Muscle layer of colon (tissue), 2 donors: Measurements from ENCODE around the gene TBC1D22A.
"Not testable (repeated sequence)": the region's sequence is repeated elsewhere in the genome, so short reads cannot be mapped to it uniquely, and the experiment has no call there.

ENCODE experiments used
- H3K27ac ChIP-seq: one replicate; pipeline ENCODE4 v1.7.0; 2013; ENCODE audit warnings: low read depth, mild to moderate bottlenecking, low read length, moderate library complexity
- H3K27me3 ChIP-seq, 2 donors: one replicate each; pipeline ENCODE4 v1.7.0; 2013; ENCODE audit warnings: low read length in 2 of 2, mild to moderate bottlenecking in 2 of 2; ENCODE audit not compliant: insufficient read depth in 2 of 2, control insufficient read depth in 1 of 2
- H3K36me3 ChIP-seq: one replicate; pipeline ENCODE4 v1.7.0; 2013; ENCODE audit warnings: mild to moderate bottlenecking, low read length; ENCODE audit not compliant: insufficient read depth
- H3K4me1 ChIP-seq: one replicate; pipeline ENCODE4 v1.7.0; 2013; ENCODE audit warnings: mild to moderate bottlenecking, low read length; ENCODE audit not compliant: insufficient read depth
- H3K4me3 ChIP-seq, 2 donors: one replicate each; pipeline ENCODE4 v1.7.0; 2013; ENCODE audit warnings: low read length in 2 of 2, low read depth in 1 of 2, mild to moderate bottlenecking in 1 of 2, moderate library complexity in 1 of 2
- H3K9ac ChIP-seq: one replicate; pipeline ENCODE4 v1.7.0; 2013; ENCODE audit warnings: low read length
- H3K9me3 ChIP-seq: one replicate; pipeline ENCODE4 v1.7.0; 2013; ENCODE audit warnings: mild to moderate bottlenecking, low read length
- donor health status: abdominal sarcoma.
- donor health status: Adenocarcinoma of cecum.

Gene TBC1D22A

DNA sequence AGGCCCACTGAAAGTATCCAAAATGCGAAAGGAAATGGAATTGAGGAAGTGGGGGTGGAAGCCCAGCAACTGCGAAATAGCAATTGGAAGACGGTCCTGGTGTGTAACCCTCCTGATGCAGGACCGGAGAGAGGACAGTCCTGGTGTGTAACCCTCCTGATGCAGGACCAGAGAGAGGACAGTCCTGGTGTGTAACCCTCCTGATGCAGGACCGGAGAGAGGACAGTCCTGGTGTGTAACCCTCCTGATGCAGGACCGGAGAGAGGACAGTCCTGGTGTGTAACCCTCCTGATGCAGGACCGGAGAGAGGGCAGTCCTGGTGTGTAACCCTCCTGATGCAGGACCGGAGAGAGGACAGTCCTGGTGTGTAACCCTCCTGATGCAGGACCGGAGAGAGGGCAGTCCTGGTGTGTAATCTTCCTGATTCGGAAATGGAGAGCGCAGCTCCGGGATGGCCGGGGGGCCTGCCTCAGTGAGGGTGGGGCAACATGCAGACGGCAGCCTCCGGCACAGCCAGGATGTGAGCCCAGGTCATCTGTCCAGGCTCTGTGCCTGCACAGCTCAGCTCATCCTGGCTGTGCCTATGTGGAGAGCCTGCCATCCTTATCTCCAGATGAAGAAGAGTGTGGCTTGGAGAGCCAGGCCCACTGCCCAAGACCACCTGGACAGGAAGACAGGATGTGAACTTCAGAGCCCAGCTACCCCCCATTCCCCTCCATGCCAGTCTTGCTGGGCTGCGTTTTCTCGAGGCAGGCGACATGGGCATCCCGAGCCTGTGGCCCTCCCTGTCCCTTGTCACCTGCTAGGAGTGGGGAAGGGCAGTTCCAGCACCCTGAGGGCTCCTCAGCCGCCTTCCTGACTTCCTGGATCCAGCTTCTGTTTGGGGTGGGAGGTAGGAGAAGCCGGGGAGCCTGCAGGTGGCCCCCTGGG lies 408.3 kb downstream of the TBC1D22A start:
- H3K27ac ChIP-seq, H3K36me3 ChIP-seq, H3K9me3 ChIP-seq: not testable (repeated sequence)

DNA sequence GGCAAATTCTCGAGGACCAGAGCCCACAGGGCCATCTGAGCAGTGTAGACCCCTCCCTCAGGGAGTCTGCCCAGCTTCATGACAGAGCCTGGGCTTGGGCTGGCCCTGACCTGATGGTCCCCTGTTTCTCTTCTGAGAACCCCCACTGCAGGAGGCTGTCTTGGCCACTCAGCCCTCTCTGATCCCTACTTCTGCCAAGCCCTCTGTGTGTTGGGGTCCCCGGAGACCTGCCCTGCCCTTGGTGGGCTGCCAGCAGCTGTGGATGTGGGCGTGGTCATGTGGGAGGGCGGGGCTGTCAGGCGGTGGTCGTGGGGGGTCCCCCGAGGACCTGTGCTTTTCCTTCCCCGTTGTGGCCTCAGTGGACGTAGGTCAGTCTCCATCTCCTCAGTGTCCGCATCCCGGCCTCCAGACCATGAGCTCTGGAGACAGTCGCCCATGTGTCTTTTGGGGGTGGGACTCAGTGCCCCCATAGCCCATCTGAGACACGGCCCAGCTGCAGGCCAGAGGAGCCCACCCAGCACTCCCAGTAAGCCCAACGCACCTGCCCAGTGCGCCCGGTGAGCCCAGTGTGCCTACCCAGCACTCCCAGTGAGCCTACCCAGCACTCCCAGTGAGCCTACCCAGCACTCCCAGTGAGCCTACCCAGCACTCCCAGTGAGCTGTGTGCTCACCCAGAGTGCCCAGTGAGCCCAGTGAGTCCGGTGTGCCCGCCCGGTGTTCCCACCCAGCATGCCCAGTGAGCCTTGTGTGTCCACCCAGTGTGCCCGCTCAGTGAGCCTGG lies 409.2 kb downstream of the TBC1D22A start:
- no peaks in the 10 kb centered on the region for H3K36me3 ChIP-seq
- H3K9ac ChIP-seq, result no peak overlapping the region
- H3K4me3 ChIP-seq, result no peak overlapping the region
- H3K27ac ChIP-seq, result no peak overlapping the region
- no peaks in the 10 kb centered on the region for H3K27me3 ChIP-seq
- H3K9me3 ChIP-seq, result no peaks in the 10 kb centered on the region
- H3K4me1 ChIP-seq, result no peaks in the 10 kb centered on the region

More for the DNA sequence above, 408.3 kb downstream of the TBC1D22A start:
- not testable (repeated sequence) for H3K9ac ChIP-seq, H3K27me3 ChIP-seq, H3K4me1 ChIP-seq, H3K4me3 ChIP-seq

DNA sequence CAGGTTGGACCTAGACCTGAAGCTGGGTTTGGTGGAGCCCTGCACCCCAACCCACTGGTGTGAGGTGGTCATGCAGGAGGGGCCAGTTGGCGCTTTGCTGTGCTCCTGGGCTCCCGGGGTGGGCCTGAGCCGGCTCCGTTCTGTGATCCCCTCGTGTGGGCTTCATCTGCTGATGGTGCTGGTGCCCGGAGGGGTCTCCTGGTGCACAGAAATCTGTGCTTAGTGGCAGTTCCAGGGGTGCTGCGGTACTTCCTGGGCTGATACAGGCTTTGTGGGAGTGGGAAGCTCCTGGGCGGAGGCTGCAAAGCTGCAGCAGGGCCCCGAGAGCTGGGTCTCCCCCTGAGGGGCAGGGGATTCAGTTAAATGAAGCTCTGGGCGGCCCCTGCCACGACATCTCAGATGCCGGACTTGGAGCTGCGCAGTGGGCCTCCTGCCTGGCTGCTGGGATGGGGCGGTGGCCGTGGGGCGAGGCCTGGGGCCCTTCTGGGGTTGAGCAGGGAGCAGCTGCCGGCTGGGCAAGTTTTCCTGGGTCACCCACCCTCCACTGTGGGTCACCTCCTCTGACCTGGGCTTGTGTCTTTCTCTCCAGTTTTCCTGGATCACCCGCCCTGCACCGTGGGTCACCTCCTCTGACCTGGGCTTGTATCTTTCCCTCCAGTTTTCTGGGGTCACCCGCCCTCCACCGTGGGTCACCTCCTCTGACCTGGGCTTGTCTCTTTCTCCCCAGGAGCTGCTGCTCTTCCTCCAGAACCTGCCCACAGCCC lies 410.5 kb downstream of the TBC1D22A start:
- no peaks in the 10 kb centered on the region for H3K36me3 ChIP-seq
- no peak overlapping the region for H3K9ac ChIP-seq
- no peaks in the 10 kb centered on the region for H3K27me3 ChIP-seq
- no peaks in the 10 kb centered on the region for H3K9me3 ChIP-seq
- H3K4me3 ChIP-seq, result no peak overlapping the region
- no peak overlapping the region for H3K27ac ChIP-seq
- H3K4me1 ChIP-seq, result no peaks in the 10 kb centered on the region

DNA sequence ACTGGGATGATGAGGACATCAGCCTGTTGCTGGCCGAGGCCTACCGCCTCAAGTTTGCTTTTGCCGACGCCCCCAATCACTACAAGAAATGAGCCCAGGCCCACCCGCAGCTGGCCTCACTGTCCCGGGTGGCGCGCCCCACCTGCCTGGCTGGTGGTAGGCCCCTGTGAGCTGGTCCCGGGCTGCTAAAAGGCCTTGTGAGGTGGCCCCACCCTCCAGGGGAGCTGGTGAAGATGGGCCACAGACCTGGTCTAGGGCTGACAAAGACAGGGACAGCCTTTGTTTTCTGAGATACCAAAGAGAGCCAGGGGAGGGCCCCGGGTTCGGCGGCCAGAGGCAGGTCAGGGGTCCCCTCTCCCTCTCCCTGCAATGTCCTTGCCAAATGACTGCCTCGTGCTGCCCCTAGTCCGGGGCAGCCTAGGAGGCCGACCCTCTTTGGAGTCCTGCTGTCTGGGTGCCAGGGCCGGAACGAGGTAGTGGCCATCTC lies 411.1 kb downstream of the TBC1D22A start:
- Histone ChIP-seq H3K27me3 (no peaks in the 10 kb centered on the region), H3K4me3 (no peak overlapping the region), H3K27ac (no peak overlapping the region), H3K9me3 (no peaks in the 10 kb centered on the region), H3K9ac (no peak overlapping the region), H3K36me3 (no peaks in the 10 kb centered on the region), H3K4me1 (no peaks in the 10 kb centered on the region)

DNA sequence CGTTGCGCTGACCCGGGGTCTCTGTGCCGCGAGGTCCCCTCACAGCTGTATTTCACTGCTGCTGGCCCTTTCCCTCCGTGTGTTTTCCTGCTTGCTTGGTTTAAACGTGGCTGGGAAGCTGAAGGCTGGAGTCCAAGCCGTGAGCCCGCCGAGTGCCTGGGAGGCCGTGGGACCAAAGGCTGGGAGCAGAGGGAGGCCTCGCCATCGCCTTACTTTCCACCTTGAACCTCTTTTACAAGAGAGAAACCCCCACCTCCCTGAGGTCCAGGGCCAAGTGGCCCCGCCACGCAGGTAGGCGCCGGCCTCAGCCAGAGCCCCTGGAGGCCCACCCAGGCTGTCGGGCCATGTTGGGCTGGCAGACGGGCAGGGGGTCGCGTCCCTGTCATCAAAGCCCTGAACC lies 411.6 kb downstream of the TBC1D22A start:
- H3K27me3 ChIP-seq, result no peaks in the 10 kb centered on the region
- no peaks in the 10 kb centered on the region for H3K36me3 ChIP-seq
- no peaks in the 10 kb centered on the region for H3K9me3 ChIP-seq
- H3K4me3 ChIP-seq, result no peak overlapping the region
- H3K9ac ChIP-seq, result no peak overlapping the region
- H3K27ac ChIP-seq, result no peak overlapping the region
- H3K4me1 ChIP-seq, result no peaks in the 10 kb centered on the region

DNA sequence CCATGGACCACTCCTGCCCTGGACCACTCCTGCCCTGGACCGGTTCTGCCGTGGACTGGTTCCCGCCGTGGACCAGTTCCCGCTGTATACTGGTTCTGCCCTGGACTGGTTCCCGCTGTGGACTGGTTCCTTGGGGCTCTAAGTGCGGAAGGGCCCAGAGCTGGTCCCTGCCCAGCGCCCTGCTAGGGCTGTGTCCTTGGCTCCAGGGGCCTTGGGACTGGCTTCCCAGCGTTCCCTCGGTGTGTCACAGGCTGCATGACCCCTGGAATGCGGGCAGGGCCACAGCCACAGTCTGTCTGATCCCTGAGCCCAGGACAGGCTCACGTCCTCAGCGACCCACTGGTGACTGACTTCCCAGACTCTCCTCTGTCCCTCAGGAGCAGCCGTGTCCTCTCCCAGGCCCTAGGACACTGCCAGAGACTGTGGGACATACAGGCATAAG lies 412.2 kb downstream of the TBC1D22A start:
- Histone ChIP-seq H3K9me3 (no peaks in the 10 kb centered on the region), H3K4me1 (no peaks in the 10 kb centered on the region), H3K27me3 (no peaks in the 10 kb centered on the region), H3K27ac (no peak overlapping the region), H3K9ac (no peak overlapping the region), H3K4me3 (no peak overlapping the region), H3K36me3 (no peaks in the 10 kb centered on the region)

DNA sequence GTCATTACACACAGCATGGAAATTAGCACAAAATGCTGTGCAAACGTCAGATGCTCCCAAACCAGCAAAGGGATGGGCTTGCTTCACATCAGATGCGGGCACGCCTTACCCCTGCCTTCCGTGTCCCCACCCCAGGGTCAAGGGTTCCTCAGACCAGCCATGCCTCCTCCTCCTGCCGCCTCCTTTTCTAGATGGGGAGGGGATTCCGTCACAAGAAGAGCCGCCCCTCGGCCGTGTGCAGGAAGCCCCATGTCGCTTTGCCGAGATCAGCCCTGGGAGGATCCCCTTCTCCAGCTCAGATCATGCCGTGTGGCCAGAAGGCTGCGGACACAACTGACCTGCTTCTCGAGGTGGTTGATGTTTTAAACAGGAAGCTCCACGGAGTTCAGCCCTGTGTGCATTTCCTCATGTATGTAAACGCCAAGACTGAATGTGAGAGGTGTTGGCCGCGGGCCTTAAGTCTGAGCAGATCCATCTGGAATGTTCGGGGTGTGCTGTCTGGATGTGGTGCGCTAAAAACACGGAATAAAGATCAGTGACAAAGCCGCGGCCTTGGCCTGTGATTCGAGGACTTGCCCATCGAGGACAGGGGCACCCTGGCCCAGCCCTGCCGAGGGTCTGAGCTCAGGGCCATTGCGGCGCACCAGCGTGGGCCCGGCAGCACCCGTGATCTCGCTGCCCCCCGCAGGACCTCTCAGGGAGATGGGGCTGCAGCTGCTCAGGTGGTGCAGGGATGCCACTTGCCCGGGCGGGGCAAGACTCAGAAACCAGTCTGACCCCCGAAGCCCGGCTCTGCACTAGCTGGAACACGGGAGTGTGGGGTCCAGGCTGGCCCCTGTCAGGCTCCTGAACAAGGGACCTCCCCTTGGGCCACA lies 412.9 kb downstream of the TBC1D22A start:
- Histone ChIP-seq H3K27me3 (no peaks in the 10 kb centered on the region), H3K9me3 (no peaks in the 10 kb centered on the region), H3K27ac (no peak overlapping the region), H3K9ac (no peak overlapping the region), H3K36me3 (no peaks in the 10 kb centered on the region), H3K4me1 (no peaks in the 10 kb centered on the region), H3K4me3 (no peak overlapping the region)

DNA sequence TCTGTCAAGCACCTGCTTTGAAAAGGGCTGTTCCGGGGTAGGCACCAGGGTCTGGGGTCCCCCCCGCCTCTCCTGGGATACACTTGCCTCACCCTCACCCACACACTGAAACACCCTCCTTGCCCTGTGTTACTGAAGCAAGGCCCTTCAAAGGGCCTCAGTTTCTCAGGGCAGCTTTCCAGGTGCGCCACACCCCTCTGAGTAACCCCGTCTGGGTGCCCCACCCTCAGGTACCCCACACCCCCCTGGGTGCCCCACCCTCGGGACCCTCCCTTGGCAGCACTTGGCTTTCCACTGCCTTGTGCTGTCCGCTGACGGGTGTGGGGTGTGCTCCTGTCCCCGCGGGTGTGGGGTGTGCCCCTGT lies 413.6 kb downstream of the TBC1D22A start:
- H3K27me3 ChIP-seq, result no peaks in the 10 kb centered on the region
- H3K9me3 ChIP-seq, result no peaks in the 10 kb centered on the region
- H3K4me1 ChIP-seq, result no peaks in the 10 kb centered on the region
- H3K4me3 ChIP-seq, result no peak overlapping the region
- H3K36me3 ChIP-seq, result no peaks in the 10 kb centered on the region
- H3K9ac ChIP-seq, result no peak overlapping the region
- no peak overlapping the region for H3K27ac ChIP-seq

DNA sequence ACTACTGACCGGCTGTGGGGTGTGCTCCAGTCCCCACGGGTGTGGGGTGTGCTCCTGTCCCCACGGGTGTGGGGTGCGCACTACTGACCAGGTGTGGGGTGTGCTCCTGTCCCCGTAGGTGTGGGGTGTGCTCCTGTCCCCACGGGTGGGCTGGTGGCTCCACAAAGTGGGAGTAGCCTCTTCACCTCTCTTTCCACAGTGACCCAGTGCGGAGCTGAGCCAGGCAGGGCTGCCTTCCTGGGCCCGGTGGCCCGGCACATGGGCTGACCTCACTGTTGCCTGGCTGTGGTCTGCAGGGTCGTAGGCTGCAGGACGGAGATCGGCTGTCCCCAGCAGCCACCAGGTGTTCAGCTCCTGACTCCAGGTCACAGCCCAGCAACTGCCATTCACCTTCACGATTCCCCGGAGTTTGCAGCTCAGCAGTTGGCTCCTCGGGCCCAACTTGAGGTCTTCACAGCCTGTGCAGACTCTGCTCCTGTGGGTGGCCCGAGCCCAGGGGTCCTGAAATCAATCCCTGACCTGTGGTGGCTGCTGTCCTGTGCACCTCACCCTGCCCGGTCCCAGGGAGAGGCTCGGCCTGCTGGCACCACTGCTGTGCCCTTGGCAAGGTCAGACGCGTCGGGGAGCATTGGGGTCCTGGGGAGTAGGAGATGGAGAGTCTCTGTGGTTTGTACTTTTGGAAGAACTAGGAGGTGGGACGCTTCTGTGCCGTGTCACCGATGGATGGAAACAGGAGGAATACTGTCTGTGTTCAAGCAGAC lies 414.3 kb downstream of the TBC1D22A start:
- no peak overlapping the region for H3K4me3 ChIP-seq
- H3K36me3 ChIP-seq, result no peaks in the 10 kb centered on the region
- no peak overlapping the region for H3K27ac ChIP-seq
- H3K9ac ChIP-seq, result no peak overlapping the region
- no peaks in the 10 kb centered on the region for H3K27me3 ChIP-seq
- no peaks in the 10 kb centered on the region for H3K9me3 ChIP-seq
- no peaks in the 10 kb centered on the region for H3K4me1 ChIP-seq

DNA sequence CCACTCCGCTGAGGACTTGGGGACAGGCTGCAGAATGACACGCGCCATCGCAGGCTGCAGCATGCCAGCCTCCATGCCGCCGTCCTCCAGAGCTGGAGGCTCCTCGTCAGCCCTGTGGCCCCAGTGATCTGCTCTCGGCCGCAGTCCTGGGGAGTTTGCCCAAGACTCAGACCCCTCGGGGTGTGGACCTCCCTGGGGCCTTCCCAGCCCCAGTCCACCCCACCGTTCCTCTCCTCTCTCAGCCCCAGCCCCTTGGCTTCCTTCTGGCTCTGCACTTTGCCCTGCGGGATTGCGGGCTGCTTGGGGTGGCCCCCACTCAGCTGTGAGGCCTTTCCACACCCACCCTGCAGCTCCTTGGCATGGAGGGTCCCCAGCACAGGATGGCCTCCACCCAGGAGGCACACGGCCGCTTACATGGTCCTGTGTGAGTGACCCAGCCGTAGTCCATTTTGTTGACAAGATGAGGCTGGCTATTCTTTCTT lies 414.9 kb downstream of the TBC1D22A start:
- H3K4me1 ChIP-seq, result no peaks in the 10 kb centered on the region
- H3K4me3 ChIP-seq, result no peak overlapping the region
- H3K27ac ChIP-seq, result no peak overlapping the region
- no peaks in the 10 kb centered on the region for H3K9me3 ChIP-seq
- H3K27me3 ChIP-seq, result no peaks in the 10 kb centered on the region
- no peaks in the 10 kb centered on the region for H3K36me3 ChIP-seq
- no peak overlapping the region for H3K9ac ChIP-seq
